Measurements from ENCODE around the gene ASB3. TPM values are rescaled to one million over a fixed set of nuclear protein-coding genes. Genes with fewer than 3 reads are reported as not detected.

The ASB3 gene
- total and polyA plus RNA-seq, 9 of the 15 experiments (the other 6 are each of a cell fraction or from before 2014, with no cell fraction given), result 13.6 to 35.3 (median 18.7) TPM

DNA sequence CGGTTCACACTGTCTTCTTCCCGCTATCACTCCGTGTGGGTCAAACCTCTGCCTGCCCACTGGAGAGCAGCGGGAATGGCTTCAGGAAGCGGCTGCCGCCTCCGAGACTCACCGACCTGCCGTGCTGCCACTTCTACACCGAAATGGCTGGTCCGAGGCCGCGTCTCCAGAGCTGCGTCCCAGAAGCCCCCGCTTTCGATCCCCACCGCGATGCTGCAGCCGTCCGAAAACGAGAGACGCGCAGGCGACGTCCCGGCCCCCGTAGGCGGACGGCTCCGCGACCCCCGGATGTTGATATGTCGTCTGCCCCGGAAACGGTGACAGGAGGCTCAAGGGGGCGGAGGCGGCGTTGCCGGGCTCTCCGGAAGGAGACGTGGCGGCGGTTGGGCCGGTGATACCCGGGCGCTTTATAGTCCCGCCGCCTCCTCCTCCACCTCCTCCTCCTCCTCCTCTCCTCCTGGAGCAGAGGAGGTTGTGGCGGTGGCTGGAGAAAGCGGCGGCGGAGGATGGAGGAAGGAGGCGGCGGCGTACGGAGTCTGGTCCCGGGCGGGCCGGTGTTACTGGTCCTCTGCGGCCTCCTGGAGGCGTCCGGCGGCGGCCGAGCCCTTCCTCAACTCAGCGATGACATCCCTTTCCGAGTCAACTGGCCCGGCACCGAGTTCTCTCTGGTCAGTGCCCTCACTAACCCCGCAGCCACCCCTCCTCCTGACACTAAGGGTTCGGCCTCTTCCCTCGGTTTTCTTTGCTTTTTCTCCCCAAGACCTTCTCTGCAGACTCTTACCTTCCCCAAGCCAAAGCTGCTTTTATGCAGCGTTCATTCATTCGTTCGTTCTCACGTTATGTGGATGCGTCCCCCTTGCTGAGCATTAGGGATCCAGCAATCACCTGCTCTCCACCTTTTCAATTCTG, at the start of gene ASB3, which contains the start of gene ERLEC1 (continued):
- TF ChIP-seq SNRNP70 (optimal IDR thresholded peaks at IDR 0.05; ENCODE audit: low read depth, low read length) (no peak), CBX8 (IDR thresholded peaks at IDR 0.05; ENCODE audit: borderline replicate concordance, extremely low read depth, low read depth, low read length, poor library complexity, severe bottlenecking) (no peak), ZNF12 (CRISPR knock-in tag; IDR thresholded peaks at IDR 0.05) (no peak), GATAD2A (IDR thresholded peaks at IDR 0.05) (0 out of 2 replicates have a peak, but pooled peaks have one; percentile 78), ZFP36 (IDR thresholded peaks at IDR 0.05; ENCODE audit: low read depth, low read length, partially characterized antibody) (no peak), ZNF717 (CRISPR knock-in tag; IDR thresholded peaks at IDR 0.05) (no peak), POLR2AphosphoS2 (IDR thresholded peaks at IDR 0.05; ENCODE audit: low read length) (no peak), CBFA2T2 (conservative IDR thresholded peaks at IDR 0.05) (no peak), KHSRP (IDR thresholded peaks at IDR 0.05) (no peak), ATF1 (CRISPR knock-in tag; IDR thresholded peaks at IDR 0.05) (no peak), ATF1 (tag; IDR thresholded peaks at IDR 0.05) (peak; percentile 86), XRCC5 (IDR thresholded peaks at IDR 0.05; ENCODE audit: low read depth, low read length) (peak; percentile 72; the same call in 1 of the 2 replicates), HNRNPH1 (optimal IDR thresholded peaks at IDR 0.05; ENCODE audit: low read depth, low read length) (no peak), CHD1 (IDR thresholded peaks at IDR 0.05; ENCODE audit: low read length) (no peak), TBL1XR1 (IDR thresholded peaks at IDR 0.05; ENCODE audit: low read length in 2 of 2) (peak in 1 of 2 experiments; percentile 20; a peak in 1 of 4 replicates), EGR1 (conservative IDR thresholded peaks at IDR 0.05) (peak; percentile 88), ZNF134 (CRISPR knock-in tag; conservative IDR thresholded peaks at IDR 0.05) (no peak), NFRKB (IDR thresholded peaks at IDR 0.05; ENCODE audit: low read depth) (peak; percentile 68), PYGO2 (tag; IDR thresholded peaks at IDR 0.05) (no peak), ZBTB8A (IDR thresholded peaks at IDR 0.05; ENCODE audit: partially characterized antibody) (no peak)
- TF ChIP-seq, protein P1, sequence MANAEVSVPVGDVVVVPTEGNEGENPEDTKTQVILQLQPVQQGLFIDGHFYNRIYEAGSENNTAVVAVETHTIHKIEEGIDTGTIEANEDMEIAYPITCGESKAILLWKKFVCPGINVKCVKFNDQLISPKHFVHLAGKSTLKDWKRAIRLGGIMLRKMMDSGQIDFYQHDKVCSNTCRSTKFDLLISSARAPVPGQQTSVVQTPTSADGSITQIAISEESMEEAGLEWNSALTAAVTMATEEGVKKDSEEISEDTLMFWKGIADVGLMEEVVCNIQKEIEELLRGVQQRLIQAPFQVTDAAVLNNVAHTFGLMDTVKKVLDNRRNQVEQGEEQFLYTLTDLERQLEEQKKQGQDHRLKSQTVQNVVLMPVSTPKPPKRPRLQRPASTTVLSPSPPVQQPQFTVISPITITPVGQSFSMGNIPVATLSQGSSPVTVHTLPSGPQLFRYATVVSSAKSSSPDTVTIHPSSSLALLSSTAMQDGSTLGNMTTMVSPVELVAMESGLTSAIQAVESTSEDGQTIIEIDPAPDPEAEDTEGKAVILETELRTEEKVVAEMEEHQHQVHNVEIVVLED (CRISPR knock-in tag; IDR thresholded peaks at IDR 0.05), result peak; percentile 73
- TF ChIP-seq, protein P2, sequence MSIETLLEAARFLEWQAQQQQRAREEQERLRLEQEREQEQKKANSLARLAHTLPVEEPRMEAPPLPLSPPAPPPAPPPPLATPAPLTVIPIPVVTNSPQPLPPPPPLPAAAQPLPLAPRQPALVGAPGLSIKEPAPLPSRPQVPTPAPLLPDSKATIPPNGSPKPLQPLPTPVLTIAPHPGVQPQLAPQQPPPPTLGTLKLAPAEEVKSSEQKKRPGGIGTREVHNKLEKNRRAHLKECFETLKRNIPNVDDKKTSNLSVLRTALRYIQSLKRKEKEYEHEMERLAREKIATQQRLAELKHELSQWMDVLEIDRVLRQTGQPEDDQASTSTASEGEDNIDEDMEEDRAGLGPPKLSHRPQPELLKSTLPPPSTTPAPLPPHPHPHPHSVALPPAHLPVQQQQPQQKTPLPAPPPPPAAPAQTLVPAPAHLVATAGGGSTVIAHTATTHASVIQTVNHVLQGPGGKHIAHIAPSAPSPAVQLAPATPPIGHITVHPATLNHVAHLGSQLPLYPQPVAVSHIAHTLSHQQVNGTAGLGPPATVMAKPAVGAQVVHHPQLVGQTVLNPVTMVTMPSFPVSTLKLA (conservative IDR thresholded peaks at IDR 0.05), result peak; percentile 86 to 95
- TF ChIP-seq, protein P3, sequence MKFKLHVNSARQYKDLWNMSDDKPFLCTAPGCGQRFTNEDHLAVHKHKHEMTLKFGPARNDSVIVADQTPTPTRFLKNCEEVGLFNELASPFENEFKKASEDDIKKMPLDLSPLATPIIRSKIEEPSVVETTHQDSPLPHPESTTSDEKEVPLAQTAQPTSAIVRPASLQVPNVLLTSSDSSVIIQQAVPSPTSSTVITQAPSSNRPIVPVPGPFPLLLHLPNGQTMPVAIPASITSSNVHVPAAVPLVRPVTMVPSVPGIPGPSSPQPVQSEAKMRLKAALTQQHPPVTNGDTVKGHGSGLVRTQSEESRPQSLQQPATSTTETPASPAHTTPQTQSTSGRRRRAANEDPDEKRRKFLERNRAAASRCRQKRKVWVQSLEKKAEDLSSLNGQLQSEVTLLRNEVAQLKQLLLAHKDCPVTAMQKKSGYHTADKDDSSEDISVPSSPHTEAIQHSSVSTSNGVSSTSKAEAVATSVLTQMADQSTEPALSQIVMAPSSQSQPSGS (CRISPR knock-in tag; IDR thresholded peaks at IDR 0.05), result no peak
- TF ChIP-seq, protein P4, sequence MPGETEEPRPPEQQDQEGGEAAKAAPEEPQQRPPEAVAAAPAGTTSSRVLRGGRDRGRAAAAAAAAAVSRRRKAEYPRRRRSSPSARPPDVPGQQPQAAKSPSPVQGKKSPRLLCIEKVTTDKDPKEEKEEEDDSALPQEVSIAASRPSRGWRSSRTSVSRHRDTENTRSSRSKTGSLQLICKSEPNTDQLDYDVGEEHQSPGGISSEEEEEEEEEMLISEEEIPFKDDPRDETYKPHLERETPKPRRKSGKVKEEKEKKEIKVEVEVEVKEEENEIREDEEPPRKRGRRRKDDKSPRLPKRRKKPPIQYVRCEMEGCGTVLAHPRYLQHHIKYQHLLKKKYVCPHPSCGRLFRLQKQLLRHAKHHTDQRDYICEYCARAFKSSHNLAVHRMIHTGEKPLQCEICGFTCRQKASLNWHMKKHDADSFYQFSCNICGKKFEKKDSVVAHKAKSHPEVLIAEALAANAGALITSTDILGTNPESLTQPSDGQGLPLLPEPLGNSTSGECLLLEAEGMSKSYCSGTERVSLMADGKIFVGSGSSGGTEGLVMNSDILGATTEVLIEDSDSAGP (CRISPR knock-in tag; IDR thresholded peaks at IDR 0.05), result no peak
